Smooth muscle cell (in vitro differentiated cells): ENCODE results near the gene STPG3. TPM values are rescaled to one million over a fixed set of nuclear protein-coding genes. Genes with fewer than 3 reads are reported as not detected.

Experiments
- DNase-seq: peaks from one replicate; lab custom pipeline; 2025; ENCODE audit not compliant: unreplicated experiment; lab: John Stamatoyannopoulos, UW
- H2AFZ ChIP-seq: fragments of 200-600 bp; sonication (generic); 2 replicates; pipeline ENCODE4 v1.6.0; 2016; ENCODE audit warnings: antibody characterized with exemption, low read depth, mild to moderate bottlenecking
- H3F3A ChIP-seq: fragments of 200-600 bp; sonication (generic); 2 replicates; pipeline ENCODE4 v1.6.0; 2017; ENCODE audit warnings: antibody characterized with exemption, low read depth
- H3K27ac ChIP-seq: fragments of 200-600 bp; sonication (generic); 2 replicates; pipeline ENCODE4 v1.5.1; 2016; ENCODE audit warnings: low read depth, mild to moderate bottlenecking
- H3K27me3 ChIP-seq: fragments of 200-600 bp; sonication (generic); 2 replicates; pipeline ENCODE4 v1.6.1; 2016; ENCODE audit warnings: low read depth, mild to moderate bottlenecking
- H3K36me3 ChIP-seq: fragments of 200-600 bp; sonication (generic); 2 replicates; pipeline ENCODE4 v1.5.1; 2016; ENCODE audit warnings: low read depth
- H3K4me1 ChIP-seq: fragments of 200-600 bp; sonication (generic); 2 replicates; pipeline ENCODE4 v1.5.1; 2016; ENCODE audit warnings: low read depth
- H3K4me2 ChIP-seq: fragments of 200-600 bp; sonication (generic); 2 replicates; pipeline ENCODE4 v1.6.0; 2016; ENCODE audit warnings: mild to moderate bottlenecking
- H3K4me3 ChIP-seq: fragments of 200-600 bp; sonication (generic); 2 replicates; pipeline ENCODE4 v1.5.1; 2016; ENCODE audit warnings: mild to moderate bottlenecking
- H3K79me2 ChIP-seq: fragments of 200-600 bp; sonication (generic); 2 replicates; pipeline ENCODE4 v1.6.0; 2016; ENCODE audit warnings: low read depth, mild to moderate bottlenecking
- H3K9ac ChIP-seq: fragments of 200-600 bp; sonication (generic); 2 replicates; pipeline ENCODE4 v1.6.0; 2016; ENCODE audit warnings: low read depth
- H3K9me3 ChIP-seq: fragments of 200-600 bp; sonication (generic); replicated peaks from 2 replicates; pipeline ENCODE4 v1.5.1; 2016; ENCODE audit warnings: low read depth
- H4K20me1 ChIP-seq: fragments of 200-600 bp; sonication (generic); 2 replicates; pipeline ENCODE4 v1.6.0; 2016; ENCODE audit warnings: low read depth
- CTCF ChIP-seq: fragments of 200-600 bp; sonication (generic); IDR thresholded peaks from 2 replicates; pipeline ENCODE4 v1.5.1; 2017; ENCODE audit warnings: borderline replicate concordance, mild to moderate bottlenecking, antibody characterized with exemption; ENCODE audit not compliant: insufficient read depth, poor library complexity, severe bottlenecking
- WGBS: methylation state at CpG from one replicate; pipeline ENCODE4 v1.1.7; 2016; ENCODE audit warnings: low lambda C conversion rate; 5-methylcytosine and 5-hydroxymethylcytosine counted together
- polyA plus RNA-seq: library from polyadenylated mRNA; unstranded; fragments of >200 nt; fragmentation: Nextera tagmentation; extraction: Ambion mirVana; gene quantifications from 2 replicates; pipeline ENCODE4 v1.2.1, GENCODE V29; 2016
- total RNA-seq: library from RNA; depleted of rRNA; stranded (reverse); fragments of >200 nt; gene quantifications from 2 replicates; pipeline ENCODE4 v1.2.3, GENCODE V29; 2014

The STPG3 gene
- total and polyA plus RNA-seq, 2 experiments from 2014 or later, result not detected

- no peak for DNase-seq
- no peaks in the 10 kb centered on the region for H3K9me3 ChIP-seq
- H3K4me1 ChIP-seq, result peaks cover under 1% of the 10 kb centered on the region
- H3F3A ChIP-seq, result no peaks in the 10 kb centered on the region
- no peak overlapping the region for H3K4me3 ChIP-seq
- H3K4me2 ChIP-seq, result no peak overlapping the region
- no peaks in the 10 kb centered on the region for H3K79me2 ChIP-seq
- WGBS, result 82% methylated on average over 9 of the region's 18 CpGs
- H3K27ac ChIP-seq, result no peak overlapping the region
- no peak overlapping the region for H2AFZ ChIP-seq
- no peak overlapping the region for H3K9ac ChIP-seq
- H3K27me3 ChIP-seq, result no peaks in the 10 kb centered on the region
- TF ChIP-seq CTCF, result no peak
- no peaks in the 10 kb centered on the region for H3K36me3 ChIP-seq
- H4K20me1 ChIP-seq, result no peaks in the 10 kb centered on the region
Observed at GRCh38 chr9:137227853-137228505, 23.1 kb upstream of the STPG3 start.

- no peaks in the 10 kb centered on the region for H3K79me2 ChIP-seq
- 94% methylated on average over 27 of the region's 29 CpGs for WGBS
Observed at GRCh38 chr9:137228506-137228967, 22.5 kb upstream of the STPG3 start.

GRCh38 chr9:137228968-137229896 lies 21.9 kb upstream of the STPG3 start:
- 85% methylated on average over 26 of the region's 27 CpGs for WGBS
- no peak for DNase-seq
- no peak for TF ChIP-seq CTCF
- H4K20me1 ChIP-seq, result no peaks in the 10 kb centered on the region
- no peaks in the 10 kb centered on the region for H3F3A ChIP-seq
- no peak overlapping the region for H3K27ac ChIP-seq
- H3K4me1 ChIP-seq, result no peaks in the 10 kb centered on the region
- H3K36me3 ChIP-seq, result no peaks in the 10 kb centered on the region
- H3K4me3 ChIP-seq, result no peak overlapping the region
- H3K9me3 ChIP-seq, result no peaks in the 10 kb centered on the region
- no peak overlapping the region for H3K4me2 ChIP-seq
- H2AFZ ChIP-seq, result no peak overlapping the region
- H3K9ac ChIP-seq, result no peak overlapping the region
- H3K79me2 ChIP-seq, result no peaks in the 10 kb centered on the region
- no peaks in the 10 kb centered on the region for H3K27me3 ChIP-seq

More at GRCh38 chr9:137228506-137228967, 22.5 kb upstream of the STPG3 start:
- no peaks in the 10 kb centered on the region for H4K20me1 ChIP-seq
- no peak for TF ChIP-seq CTCF
- H3K27me3 ChIP-seq, result no peaks in the 10 kb centered on the region
- no peaks in the 10 kb centered on the region for H3F3A ChIP-seq
- DNase-seq, result no peak
- H3K36me3 ChIP-seq, result no peaks in the 10 kb centered on the region
- H3K9ac ChIP-seq, result no peak overlapping the region
- H3K4me1 ChIP-seq, result no peaks in the 10 kb centered on the region
- H3K4me2 ChIP-seq, result no peak overlapping the region
- H3K9me3 ChIP-seq, result no peaks in the 10 kb centered on the region
- H3K4me3 ChIP-seq, result no peak overlapping the region
- H2AFZ ChIP-seq, result no peak overlapping the region
- H3K27ac ChIP-seq, result no peak overlapping the region
